Endothelial cell of umbilical vein (primary cell): ENCODE data around the gene SF3B1.

ENCODE experiments used
- CTCF ChIP-seq, 2 donors: IDR thresholded peaks; 1 replicate in 1 of 2; 2 replicates in 1 of 2; pipeline ENCODE4 v1.5.1; 2011; ENCODE audit warnings: low read length in 2 of 2, mild to moderate bottlenecking in 2 of 2, moderate library complexity in 2 of 2, control low read depth in 1 of 2, inconsistent platforms in 1 of 2, low read depth in 1 of 2; ENCODE audit not compliant: insufficient read depth in 1 of 2; ENCODE audit errors: extremely low read depth in 1 of 2
- EZH2 ChIP-seq: IDR thresholded peaks from 2 replicates; pipeline ENCODE4 v1.6.1; 2012; ENCODE audit warnings: borderline replicate concordance, low read depth, mild to moderate bottlenecking, moderate library complexity, low read length, inconsistent platforms; ENCODE audit not compliant: severe bottlenecking
- JUN ChIP-seq: IDR thresholded peaks from 2 replicates; pipeline ENCODE4 v1.6.1; 2011; ENCODE audit warnings: borderline replicate concordance, low read depth; ENCODE audit not compliant: insufficient read length, insufficient read depth
- MAX ChIP-seq: IDR thresholded peaks from 2 replicates; pipeline ENCODE4 v1.6.1; 2011; ENCODE audit not compliant: insufficient read depth, insufficient read length
- POLR2A ChIP-seq: IDR thresholded peaks from 2 replicates; pipeline ENCODE4 v1.6.1; 2012; ENCODE audit warnings: low read depth, mild to moderate bottlenecking, control low read depth, low read length
- POLR2AphosphoS5 ChIP-seq: IDR thresholded peaks from 2 replicates; pipeline ENCODE4 v1.6.1; 2012; ENCODE audit warnings: low read depth, mild to moderate bottlenecking, control low read depth, low read length, moderate library complexity; ENCODE audit not compliant: insufficient read depth

DNA sequence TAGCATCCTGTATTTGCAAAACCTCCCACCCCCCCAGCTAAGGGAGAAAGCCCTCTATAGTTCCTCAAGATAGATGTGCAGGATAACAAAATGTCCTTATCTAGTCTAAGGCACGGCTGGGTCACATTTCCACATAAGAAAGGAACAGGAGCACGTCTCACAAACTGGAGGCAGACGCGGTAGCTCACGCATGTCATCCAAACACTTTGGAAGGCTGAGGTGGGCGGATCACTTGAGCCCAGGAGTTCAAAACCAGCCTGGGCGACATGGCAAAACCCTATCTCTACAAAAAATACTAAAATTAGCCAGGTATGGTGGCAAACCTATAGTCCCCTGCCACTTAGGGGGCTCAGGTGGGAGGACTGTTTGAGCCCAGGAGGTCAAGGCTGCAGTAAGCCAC is 9.3 kb downstream of the SF3B1 start:
- TF ChIP-seq CTCF (IDR thresholded peaks at IDR 0.05; ENCODE audit: extremely low read depth in 1 of 2, insufficient read depth in 1 of 2, low read depth in 1 of 2, low read length in 2 of 2) (no peak), POLR2A (no peak), POLR2AphosphoS5 (no peak), MAX (no peak), EZH2 (no peak), JUN (no peak)
